ENCODE measurements around the gene MBNL3.

- TF ChIP-seq, protein P1, sequence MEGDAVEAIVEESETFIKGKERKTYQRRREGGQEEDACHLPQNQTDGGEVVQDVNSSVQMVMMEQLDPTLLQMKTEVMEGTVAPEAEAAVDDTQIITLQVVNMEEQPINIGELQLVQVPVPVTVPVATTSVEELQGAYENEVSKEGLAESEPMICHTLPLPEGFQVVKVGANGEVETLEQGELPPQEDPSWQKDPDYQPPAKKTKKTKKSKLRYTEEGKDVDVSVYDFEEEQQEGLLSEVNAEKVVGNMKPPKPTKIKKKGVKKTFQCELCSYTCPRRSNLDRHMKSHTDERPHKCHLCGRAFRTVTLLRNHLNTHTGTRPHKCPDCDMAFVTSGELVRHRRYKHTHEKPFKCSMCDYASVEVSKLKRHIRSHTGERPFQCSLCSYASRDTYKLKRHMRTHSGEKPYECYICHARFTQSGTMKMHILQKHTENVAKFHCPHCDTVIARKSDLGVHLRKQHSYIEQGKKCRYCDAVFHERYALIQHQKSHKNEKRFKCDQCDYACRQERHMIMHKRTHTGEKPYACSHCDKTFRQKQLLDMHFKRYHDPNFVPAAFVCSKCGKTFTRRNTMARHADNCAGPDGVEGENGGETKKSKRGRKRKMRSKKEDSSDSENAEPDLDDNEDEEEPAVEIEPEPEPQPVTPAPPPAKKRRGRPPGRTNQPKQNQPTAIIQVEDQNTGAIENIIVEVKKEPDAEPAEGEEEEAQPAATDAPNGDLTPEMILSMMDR (IDR thresholded peaks at IDR 0.05) = no peak
- TF ChIP-seq POLR2AphosphoS5 (IDR thresholded peaks at IDR 0.05) = no peak
Measured at GRCh38 chrX:132400706-132401105, 88.1 kb downstream of the MBNL3 start.
